Endothelial cell of umbilical vein (primary cell): Measurements from ENCODE around the gene PRDM1. TPM values are rescaled to one million over a fixed set of nuclear protein-coding genes. Genes with fewer than 3 reads are reported as not detected.

Source experiments
- BruUV-seq: library from RNA; stranded (reverse); fragments of 400-500 nt; replicated peaks from 2 replicates; lab custom pipeline; 2021; lab: Mats Ljungman, UMichigan
- CTCF ChIA-PET: fragments of 300-600, 350-600 bp; sonication (Branson Sonifier 250); formaldehyde crosslinking; loops from one replicate; lab custom pipeline; 2021; ENCODE audit warnings: antibody characterized with exemption, inconsistent platforms; lab: Charles Lee
- POLR2A ChIA-PET: fragments of 300-600, 350-600 bp; sonication (Branson Sonifier 250); formaldehyde crosslinking; loops from one replicate; lab custom pipeline; 2021; ENCODE audit warnings: antibody characterized with exemption, inconsistent platforms; lab: Charles Lee
- DNase-seq: peaks from one replicate; pipeline ENCODE4 v3.0.0-alpha.2; 2011; ENCODE audit warnings: low read depth, low spot score
- FAIRE-seq: peaks from 2 replicates; lab custom pipeline; 2011; peaks lifted over from hg19 to GRCh38; lab: Jason Lieb, UNC
- H2AFZ ChIP-seq: 2 replicates; pipeline ENCODE4 v1.6.0; 2012; ENCODE audit warnings: low read depth, low read length, control low read depth, inconsistent platforms
- H3K27ac ChIP-seq: 2 replicates; pipeline ENCODE4 v1.5.1; 2011; ENCODE audit warnings: low read depth, mild to moderate bottlenecking, control low read depth, low read length, moderate library complexity; ENCODE audit not compliant: insufficient read depth
- H3K27me3 ChIP-seq, 2 experiments: 2 replicates each; pipeline versions ENCODE4 v1.6.0 to v1.6.1; 2011; ENCODE audit warnings: low read length in 2 of 2, mixed read lengths in 1 of 2; ENCODE audit not compliant: control insufficient read depth in 2 of 2, insufficient read depth in 2 of 2
- H3K36me3 ChIP-seq, 2 experiments: 2 replicates in 1 of 2; 3 replicates in 1 of 2; pipeline ENCODE4 v1.5.1; 2011; ENCODE audit warnings: low read length in 2 of 2, mild to moderate bottlenecking in 1 of 2, moderate library complexity in 1 of 2; ENCODE audit not compliant: control insufficient read depth in 2 of 2, insufficient read depth in 2 of 2; ENCODE audit errors: extremely low read depth in 1 of 2
- H3K4me1 ChIP-seq: 3 replicates; pipeline ENCODE4 v1.5.1; 2011; ENCODE audit warnings: mild to moderate bottlenecking, low read length; ENCODE audit not compliant: control insufficient read depth, insufficient read depth; ENCODE audit errors: extremely low read depth
- H3K4me2 ChIP-seq: 2 replicates; pipeline ENCODE4 v1.6.1; 2011; ENCODE audit warnings: low read length, control low read depth, mixed read lengths; ENCODE audit not compliant: insufficient read depth
- H3K4me3 ChIP-seq, 3 experiments: fragments of 200-600 bp in 1 of 3; sonication (generic), shearing (Covaris generic) in 1 of 3; replicated peaks in 1 of 3; 2 replicates each; pipeline ENCODE4 v1.5.1; 2011 to 2016; ENCODE audit warnings: control low read depth in 3 of 3, low read length in 3 of 3, mild to moderate bottlenecking in 2 of 3, inconsistent platforms in 1 of 3, low read depth in 1 of 3, moderate library complexity in 1 of 3; ENCODE audit not compliant: insufficient read depth in 1 of 3
- H3K79me2 ChIP-seq: 2 replicates; pipeline ENCODE4 v1.6.0; 2012; ENCODE audit warnings: low read length, inconsistent platforms; ENCODE audit not compliant: control insufficient read depth, insufficient read depth
- H3K9ac ChIP-seq: replicated peaks from 2 replicates; pipeline ENCODE3; 2011; ENCODE audit warnings: low read length, control low read depth; ENCODE audit not compliant: insufficient read depth; ENCODE audit errors: extremely low read depth
- H3K9me1 ChIP-seq: replicated peaks from 3 replicates; pipeline ENCODE4 v1.6.0; 2011; ENCODE audit warnings: mild to moderate bottlenecking, low read length; ENCODE audit not compliant: control insufficient read depth, insufficient read depth; ENCODE audit errors: extremely low read depth
- H3K9me3 ChIP-seq: replicated peaks from 2 replicates; pipeline ENCODE4 v1.5.1; 2012; ENCODE audit warnings: low read length, inconsistent platforms; ENCODE audit not compliant: control insufficient read depth, insufficient read depth
- H4K20me1 ChIP-seq: replicated peaks from 2 replicates; pipeline ENCODE3; 2011; ENCODE audit warnings: mild to moderate bottlenecking, low read length; ENCODE audit not compliant: control insufficient read depth, insufficient read depth; ENCODE audit errors: extremely low read depth
- EZH2 ChIP-seq: IDR thresholded peaks from 2 replicates; pipeline ENCODE4 v1.6.1; 2012; ENCODE audit warnings: borderline replicate concordance, low read depth, mild to moderate bottlenecking, moderate library complexity, low read length, inconsistent platforms; ENCODE audit not compliant: severe bottlenecking
- FOS ChIP-seq: IDR thresholded peaks from 2 replicates; pipeline ENCODE4 v1.6.1; 2011; ENCODE audit warnings: mild to moderate bottlenecking, low read length, moderate library complexity, borderline replicate concordance; ENCODE audit not compliant: insufficient read depth
- GATA2 ChIP-seq: IDR thresholded peaks from 2 replicates; pipeline ENCODE4 v1.7.0; 2011; ENCODE audit warnings: low read depth, mild to moderate bottlenecking, moderate library complexity, mixed read lengths, low read length; ENCODE audit not compliant: insufficient read length, insufficient read depth
- JUN ChIP-seq: IDR thresholded peaks from 2 replicates; pipeline ENCODE4 v1.6.1; 2011; ENCODE audit warnings: borderline replicate concordance, low read depth; ENCODE audit not compliant: insufficient read length, insufficient read depth
- MAX ChIP-seq: IDR thresholded peaks from 2 replicates; pipeline ENCODE4 v1.6.1; 2011; ENCODE audit not compliant: insufficient read depth, insufficient read length
- MYC ChIP-seq: IDR thresholded peaks from one replicate; pipeline ENCODE4 v1.6.1; 2011; ENCODE audit warnings: mild to moderate bottlenecking, low read depth, low read length
- POLR2A ChIP-seq: IDR thresholded peaks from 2 replicates; pipeline ENCODE4 v1.6.1; 2012; ENCODE audit warnings: low read depth, mild to moderate bottlenecking, control low read depth, low read length
- POLR2AphosphoS5 ChIP-seq: IDR thresholded peaks from 2 replicates; pipeline ENCODE4 v1.6.1; 2012; ENCODE audit warnings: low read depth, mild to moderate bottlenecking, control low read depth, low read length, moderate library complexity; ENCODE audit not compliant: insufficient read depth
- dilution Hi-C: fragments of 300-500 bp; cut with MboI; formaldehyde crosslinking; loops from one replicate; pipeline ENCODE4 v1.15.0; 2019; ENCODE audit warnings: low sequenced_read_pairs; ENCODE audit not compliant: extremely low pct_ligation_motif_present
- intact Hi-C: fragments of 100-400 bp; cut with micrococcal nuclease; formaldehyde crosslinking; loops from one replicate; pipeline ENCODE4 v1.10.0; 2022
- polyA plus RNA-seq, 4 experiments: library from polyadenylated mRNA; depleted of rRNA in 3 of 4; stranded (reverse) in 3 of 4; unstranded in 1 of 4; fragments of >200 nt; gene quantifications; 2 replicates each; pipeline versions ENCODE4 v1.2.1 to v1.2.3, GENCODE V29; 2011 to 2012; ENCODE audit warnings: missing spikeins in 1 of 4
- total RNA-seq: library from RNA; stranded (reverse); gene quantifications from 2 replicates; pipeline ENCODE4 v1.2.3, GENCODE V29; 2021
- TF ChIP-seq, protein P1 (sequence below), 2 donors: IDR thresholded peaks; 1 replicate in 1 of 2; 2 replicates in 1 of 2; pipeline ENCODE4 v1.5.1; 2011; ENCODE audit warnings: low read length in 2 of 2, mild to moderate bottlenecking in 2 of 2, moderate library complexity in 2 of 2, control low read depth in 1 of 2, inconsistent platforms in 1 of 2, low read depth in 1 of 2; ENCODE audit not compliant: insufficient read depth in 1 of 2; ENCODE audit errors: extremely low read depth in 1 of 2

Gene PRDM1
- total and polyA plus RNA-seq, 2 donors (not counting 3 experiments of a cell fraction or from before 2014, with no cell fraction given): 0.36 to 2.7 TPM

DNA sequence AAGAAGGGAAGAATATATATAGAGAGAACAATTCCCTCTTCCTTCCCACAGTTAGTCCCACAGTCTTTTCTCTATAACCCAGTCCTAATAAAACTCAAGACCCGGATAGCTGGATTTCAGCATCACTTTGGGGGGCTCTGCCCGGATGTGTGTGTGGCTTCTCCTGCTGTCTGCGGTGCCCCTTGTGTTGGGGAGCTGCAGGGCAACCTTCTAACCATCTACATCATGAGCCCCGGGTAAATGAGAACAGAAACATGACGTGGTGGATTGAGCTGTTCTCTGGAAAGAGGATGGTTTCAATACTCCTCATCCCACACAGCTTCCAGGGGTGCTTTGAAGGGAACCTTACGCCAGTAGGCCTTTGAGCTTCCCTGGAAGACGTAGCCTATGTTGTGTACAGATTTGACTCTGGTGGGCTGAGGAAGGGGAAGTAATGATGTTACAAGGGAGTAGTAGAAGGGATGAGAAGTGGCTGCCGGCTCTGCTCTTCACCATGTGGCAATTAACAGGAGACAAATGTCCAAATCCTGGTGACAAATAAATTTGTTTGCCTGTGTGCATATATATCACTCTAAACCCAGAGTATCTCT lies 13.5 kb upstream of the PRDM1 start:
- no peak for DNase-seq
- dilution Hi-C loops: no loop called here
- no peaks in the 10 kb centered on the region for H3K4me1 ChIP-seq
- H3K27me3 ChIP-seq: peaks cover 0 to 5% of the 10 kb centered on the region in 2 experiments
- no TSS peak for BruUV-seq
- H3K4me2 ChIP-seq: no peak overlapping the region
- no peak overlapping the region for H3K9ac ChIP-seq
- ChIA-PET POLR2A (no interaction called here), CTCF (no interaction called here)
- H4K20me1 ChIP-seq: no peaks in the 10 kb centered on the region
- H3K9me1 ChIP-seq: no peaks in the 10 kb centered on the region
- no peak overlapping the region for H2AFZ ChIP-seq
- intact Hi-C loops: no loop called here
- H3K79me2 ChIP-seq: no peaks in the 10 kb centered on the region
- no peak for FAIRE-seq
- no peak overlapping the region for H3K4me3 ChIP-seq
- no peak overlapping the region for H3K27ac ChIP-seq
- H3K9me3 ChIP-seq: no peaks in the 10 kb centered on the region
- no peaks in the 10 kb centered on the region for H3K36me3 ChIP-seq
- TF ChIP-seq POLR2A: no peak

DNA sequence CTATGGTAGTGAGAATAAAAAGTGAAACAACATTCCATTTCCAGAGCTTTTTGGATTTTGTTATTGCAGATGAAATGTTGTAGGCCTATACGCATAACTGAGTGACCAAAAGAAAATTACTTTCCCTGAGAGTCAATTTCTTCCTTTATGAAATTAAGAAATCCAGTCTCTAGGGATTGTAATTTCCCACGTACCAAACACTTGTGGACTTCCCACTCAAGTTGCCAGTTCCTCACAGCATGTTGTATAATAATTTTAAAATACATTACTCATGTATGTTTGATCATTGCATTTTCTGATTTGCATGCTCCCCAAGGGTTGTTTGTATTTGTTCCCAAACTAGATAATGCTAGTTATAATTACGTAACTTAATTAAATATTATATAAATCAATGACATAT lies 12.0 kb upstream of the PRDM1 start:
- dilution Hi-C loops (no loop called here), intact Hi-C loops (no loop called here)
- H3K4me2 ChIP-seq: no peak overlapping the region
- H3K79me2 ChIP-seq: no peaks in the 10 kb centered on the region
- H3K9ac ChIP-seq: no peak overlapping the region
- H2AFZ ChIP-seq: no peak overlapping the region
- DNase-seq (no peak), FAIRE-seq (no peak)
- H4K20me1 ChIP-seq: no peaks in the 10 kb centered on the region
- no peaks in the 10 kb centered on the region for H3K9me1 ChIP-seq
- no peak overlapping the region for H3K27ac ChIP-seq
- BruUV-seq: no TSS peak
- H3K36me3 ChIP-seq: no peaks in the 10 kb centered on the region
- H3K9me3 ChIP-seq: no peaks in the 10 kb centered on the region
- no peak overlapping the region for H3K4me3 ChIP-seq
- H3K4me1 ChIP-seq: no peaks in the 10 kb centered on the region
- POLR2A ChIA-PET: no interaction called here
- peaks cover 0 to 7% of the 10 kb centered on the region in 2 experiments for H3K27me3 ChIP-seq
- CTCF ChIA-PET: no interaction called here
- no peak for TF ChIP-seq EZH2
- TF ChIP-seq, protein P1, sequence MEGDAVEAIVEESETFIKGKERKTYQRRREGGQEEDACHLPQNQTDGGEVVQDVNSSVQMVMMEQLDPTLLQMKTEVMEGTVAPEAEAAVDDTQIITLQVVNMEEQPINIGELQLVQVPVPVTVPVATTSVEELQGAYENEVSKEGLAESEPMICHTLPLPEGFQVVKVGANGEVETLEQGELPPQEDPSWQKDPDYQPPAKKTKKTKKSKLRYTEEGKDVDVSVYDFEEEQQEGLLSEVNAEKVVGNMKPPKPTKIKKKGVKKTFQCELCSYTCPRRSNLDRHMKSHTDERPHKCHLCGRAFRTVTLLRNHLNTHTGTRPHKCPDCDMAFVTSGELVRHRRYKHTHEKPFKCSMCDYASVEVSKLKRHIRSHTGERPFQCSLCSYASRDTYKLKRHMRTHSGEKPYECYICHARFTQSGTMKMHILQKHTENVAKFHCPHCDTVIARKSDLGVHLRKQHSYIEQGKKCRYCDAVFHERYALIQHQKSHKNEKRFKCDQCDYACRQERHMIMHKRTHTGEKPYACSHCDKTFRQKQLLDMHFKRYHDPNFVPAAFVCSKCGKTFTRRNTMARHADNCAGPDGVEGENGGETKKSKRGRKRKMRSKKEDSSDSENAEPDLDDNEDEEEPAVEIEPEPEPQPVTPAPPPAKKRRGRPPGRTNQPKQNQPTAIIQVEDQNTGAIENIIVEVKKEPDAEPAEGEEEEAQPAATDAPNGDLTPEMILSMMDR (IDR thresholded peaks at IDR 0.05; ENCODE audit: extremely low read depth in 1 of 2, insufficient read depth in 1 of 2, low read depth in 1 of 2, low read length in 2 of 2): no peak
- no peak for TF ChIP-seq GATA2
- TF ChIP-seq POLR2A: no peak
- TF ChIP-seq MYC: no peak
- no peak for TF ChIP-seq MAX
- no peak for TF ChIP-seq FOS
- no peak for TF ChIP-seq POLR2AphosphoS5
- TF ChIP-seq JUN: no peak
